VCaP (cell line): Measurements from ENCODE around the gene AATK.

Source experiments
- H3K27ac ChIP-seq: fragments of 450-650 bp; 2 replicates; pipeline ENCODE4 v1.5.1; 2017
- TF ChIP-seq, protein P1 (sequence below): fragments of 450-650 bp; conservative IDR thresholded peaks from 2 replicates; pipeline ENCODE4 v1.5.1; 2017; ENCODE audit warnings: mild to moderate bottlenecking, moderate library complexity

Gene AATK

DNA sequence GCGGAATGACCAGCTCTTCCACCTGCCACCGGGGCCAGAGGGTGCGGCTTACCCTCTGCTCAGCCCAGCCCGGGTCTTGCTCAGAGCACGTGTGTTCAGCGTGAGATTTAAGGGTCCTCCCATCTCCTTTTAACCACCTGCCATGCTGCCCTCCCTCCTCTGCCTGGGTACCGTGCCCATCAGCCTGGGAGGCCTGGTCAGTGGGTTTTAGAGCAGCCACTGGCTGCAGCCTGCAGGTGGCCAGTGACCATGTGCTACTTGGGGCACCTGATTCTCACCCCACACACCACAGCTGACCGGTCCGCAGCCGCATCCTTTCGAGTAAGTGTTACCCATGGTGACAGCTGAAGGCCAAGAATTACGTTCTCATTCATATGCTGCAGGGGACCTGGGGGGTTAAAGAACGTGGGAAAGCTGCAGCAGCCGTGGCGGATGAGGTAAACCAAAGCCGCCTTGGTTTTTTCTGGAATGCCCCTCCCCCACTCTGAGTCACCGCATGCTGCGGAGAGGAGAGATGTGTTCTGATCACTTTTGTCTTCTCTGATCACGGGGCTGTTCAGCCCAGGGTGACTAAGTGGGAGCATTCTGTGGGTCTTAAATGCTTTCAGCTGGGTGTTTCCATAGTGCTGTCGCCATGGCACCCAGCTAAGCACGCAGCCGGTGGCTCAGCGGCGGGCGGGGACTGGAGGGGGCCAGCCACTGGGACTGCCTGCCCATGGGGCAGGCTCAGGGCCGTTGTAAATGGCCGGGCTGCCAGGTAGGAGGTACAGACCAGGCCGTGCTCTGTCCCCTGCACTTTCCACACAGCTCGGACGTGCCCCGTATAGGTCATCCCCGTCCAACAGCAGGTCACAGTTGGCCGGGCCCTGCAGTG, 71.3 kb downstream of the AATK start:
- H3K27ac ChIP-seq = 0 out of 2 replicates have a peak overlapping the region, but pooled peaks have one; percentile 4

GRCh38 chr17:81093619-81094508, 72.2 kb downstream of the AATK start:
- 0 out of 2 replicates have a peak overlapping the region, but pooled peaks have one; percentile 4 for H3K27ac ChIP-seq
- TF ChIP-seq, protein P1, sequence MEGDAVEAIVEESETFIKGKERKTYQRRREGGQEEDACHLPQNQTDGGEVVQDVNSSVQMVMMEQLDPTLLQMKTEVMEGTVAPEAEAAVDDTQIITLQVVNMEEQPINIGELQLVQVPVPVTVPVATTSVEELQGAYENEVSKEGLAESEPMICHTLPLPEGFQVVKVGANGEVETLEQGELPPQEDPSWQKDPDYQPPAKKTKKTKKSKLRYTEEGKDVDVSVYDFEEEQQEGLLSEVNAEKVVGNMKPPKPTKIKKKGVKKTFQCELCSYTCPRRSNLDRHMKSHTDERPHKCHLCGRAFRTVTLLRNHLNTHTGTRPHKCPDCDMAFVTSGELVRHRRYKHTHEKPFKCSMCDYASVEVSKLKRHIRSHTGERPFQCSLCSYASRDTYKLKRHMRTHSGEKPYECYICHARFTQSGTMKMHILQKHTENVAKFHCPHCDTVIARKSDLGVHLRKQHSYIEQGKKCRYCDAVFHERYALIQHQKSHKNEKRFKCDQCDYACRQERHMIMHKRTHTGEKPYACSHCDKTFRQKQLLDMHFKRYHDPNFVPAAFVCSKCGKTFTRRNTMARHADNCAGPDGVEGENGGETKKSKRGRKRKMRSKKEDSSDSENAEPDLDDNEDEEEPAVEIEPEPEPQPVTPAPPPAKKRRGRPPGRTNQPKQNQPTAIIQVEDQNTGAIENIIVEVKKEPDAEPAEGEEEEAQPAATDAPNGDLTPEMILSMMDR = no peak

More for the DNA sequence above, 71.3 kb downstream of the AATK start:
- TF ChIP-seq, protein P1 = no peak

GRCh38 chr17:81092518-81093095, 73.4 kb downstream of the AATK start:
- TF ChIP-seq, protein P1 = no peak
- peak overlapping the region; percentile 19 for H3K27ac ChIP-seq

- TF ChIP-seq, protein P1 = no peak
- peak overlapping the region; percentile 19 for H3K27ac ChIP-seq
Observed at GRCh38 chr17:81091774-81092517, 74.1 kb downstream of the AATK start.

DNA sequence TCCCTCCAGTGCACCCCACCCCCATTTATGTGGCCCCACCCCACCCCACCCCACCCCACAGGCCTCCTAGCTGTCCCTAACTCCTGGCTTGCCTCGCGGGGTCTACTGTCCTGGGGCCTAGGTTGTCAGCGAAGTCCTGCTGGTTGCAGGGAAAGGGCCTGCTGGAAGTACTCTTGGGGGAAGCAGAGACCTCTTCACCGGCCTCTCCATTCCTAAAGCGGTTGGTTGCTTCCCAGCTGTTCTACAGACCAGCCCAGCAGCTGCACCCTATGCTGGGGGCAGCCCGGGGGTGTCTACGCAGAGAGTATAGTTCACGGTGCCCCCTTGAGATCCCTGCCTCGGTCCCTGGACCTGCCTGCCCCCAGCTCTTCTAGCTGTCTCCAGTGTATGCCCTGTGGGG, 74.9 kb downstream of the AATK start:
- 0 out of 2 replicates have a peak overlapping the region, but pooled peaks have one; percentile 19 for H3K27ac ChIP-seq
- TF ChIP-seq, protein P1 = no peak

DNA sequence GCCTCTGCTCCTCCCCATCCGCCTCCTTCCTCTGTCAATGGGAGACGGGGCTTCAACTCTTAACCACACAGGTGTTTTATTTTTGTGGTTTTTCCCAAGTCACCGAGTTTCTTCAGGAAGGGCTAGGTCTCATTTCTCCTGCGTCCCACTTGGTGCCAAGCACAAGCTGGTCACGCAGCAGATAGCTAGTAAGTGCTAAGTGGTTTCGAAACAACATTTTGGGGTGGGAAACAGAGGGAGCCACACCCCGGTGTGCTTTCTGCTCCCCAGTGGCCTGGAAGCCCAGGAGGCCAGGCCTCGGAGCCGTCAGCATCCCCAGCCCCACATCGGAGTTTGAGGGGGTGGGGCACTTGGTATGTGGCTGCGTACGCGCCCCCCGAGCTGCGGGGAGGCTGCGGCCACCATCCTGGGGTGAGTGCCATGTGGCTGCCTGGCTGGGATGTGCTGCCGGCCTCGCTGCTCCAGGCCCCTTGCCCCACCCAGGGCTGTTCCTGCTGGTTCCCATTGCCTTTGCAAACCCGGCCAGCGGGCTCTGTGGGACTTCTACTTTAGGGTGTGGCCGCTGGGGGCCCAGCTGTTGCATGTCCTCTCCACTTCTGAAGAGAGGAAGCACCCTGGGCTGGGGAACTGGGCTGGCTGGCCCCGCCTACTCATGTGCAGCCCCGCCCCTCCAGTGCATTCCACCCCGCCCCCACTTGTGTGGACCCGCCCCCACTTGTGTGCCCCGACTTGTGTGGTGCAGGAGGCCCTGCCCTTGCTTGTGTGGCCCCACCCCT, 75.5 kb downstream of the AATK start:
- TF ChIP-seq, protein P1 = no peak

More for the DNA sequence above, 75.5 kb downstream of the AATK start:
- no peak overlapping the region for H3K27ac ChIP-seq
